ENCODE results near the gene DNMT3B.

- TF ChIP-seq POLR2A (IDR thresholded peaks at IDR 0.05) (no peak), EP300 (IDR thresholded peaks at IDR 0.05) (no peak), POLR2AphosphoS5 (IDR thresholded peaks at IDR 0.05) (no peak)
- TF ChIP-seq, protein P1, sequence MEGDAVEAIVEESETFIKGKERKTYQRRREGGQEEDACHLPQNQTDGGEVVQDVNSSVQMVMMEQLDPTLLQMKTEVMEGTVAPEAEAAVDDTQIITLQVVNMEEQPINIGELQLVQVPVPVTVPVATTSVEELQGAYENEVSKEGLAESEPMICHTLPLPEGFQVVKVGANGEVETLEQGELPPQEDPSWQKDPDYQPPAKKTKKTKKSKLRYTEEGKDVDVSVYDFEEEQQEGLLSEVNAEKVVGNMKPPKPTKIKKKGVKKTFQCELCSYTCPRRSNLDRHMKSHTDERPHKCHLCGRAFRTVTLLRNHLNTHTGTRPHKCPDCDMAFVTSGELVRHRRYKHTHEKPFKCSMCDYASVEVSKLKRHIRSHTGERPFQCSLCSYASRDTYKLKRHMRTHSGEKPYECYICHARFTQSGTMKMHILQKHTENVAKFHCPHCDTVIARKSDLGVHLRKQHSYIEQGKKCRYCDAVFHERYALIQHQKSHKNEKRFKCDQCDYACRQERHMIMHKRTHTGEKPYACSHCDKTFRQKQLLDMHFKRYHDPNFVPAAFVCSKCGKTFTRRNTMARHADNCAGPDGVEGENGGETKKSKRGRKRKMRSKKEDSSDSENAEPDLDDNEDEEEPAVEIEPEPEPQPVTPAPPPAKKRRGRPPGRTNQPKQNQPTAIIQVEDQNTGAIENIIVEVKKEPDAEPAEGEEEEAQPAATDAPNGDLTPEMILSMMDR (IDR thresholded peaks at IDR 0.05) = no peak
Observed at GRCh38 chr20:32796981-32797451, 34.8 kb downstream of the DNMT3B start.
